ENCODE measurements around the gene TLR2. TPM values are rescaled to one million over a fixed set of nuclear protein-coding genes. Genes with fewer than 3 reads are reported as not detected.
"Not testable (repeated sequence)": the region's sequence is repeated elsewhere in the genome, so short reads cannot be mapped to it uniquely, and the experiment has no call there.

The TLR2 gene
- total RNA-seq, 4 donors from 2014 or later = 0.40 to 17.6 (median 9.1) TPM

- Histone ChIP-seq H3K27ac (no peak overlapping the region), H3K4me3 (no peak overlapping the region), H3K27me3 (no peaks in the 10 kb centered on the region), H3K9me3 (no peaks in the 10 kb centered on the region), H3K36me3 (no peaks in the 10 kb centered on the region), H3K4me1 (no peaks in the 10 kb centered on the region)
- in situ Hi-C loops (cut with MboI; ENCODE audit: low pct_ligation_motif_present in 1 of 4, low pct_unique_long_range_greater_than_20kb in 1 of 4, low sequenced_read_pairs in 3 of 4) = no loop called here
- intact Hi-C loops (cut with DNase I; ENCODE audit: low total_unique reads) = no loop called here
- WGBS, 2 donors (ENCODE audit: low coverage in 1 of 2) = 86 to 97% methylated on average over 1 of the region's 1 CpG
- no peak for DNase-seq
- TF ChIP-seq EP300 (IDR thresholded peaks at IDR 0.05; ENCODE audit: low read depth) (no peak), CTCF (IDR thresholded peaks at IDR 0.05) (no peak)
Measured at GRCh38 chr4:153661908-153662307, 22.2 kb upstream of the TLR2 start.

- WGBS, 2 donors (ENCODE audit: low coverage in 1 of 2) = 77 to 84% methylated on average over 1 of the region's 1 CpG
- in situ Hi-C loops (cut with MboI; ENCODE audit: low pct_ligation_motif_present in 1 of 4, low pct_unique_long_range_greater_than_20kb in 1 of 4, low sequenced_read_pairs in 3 of 4) = no loop called here
- no peak overlapping the region for H3K4me3 ChIP-seq
Measured at GRCh38 chr4:153663667-153664066, 20.4 kb upstream of the TLR2 start.

GRCh38 chr4:153666505-153666904 is 17.6 kb upstream of the TLR2 start:
- H3K36me3 ChIP-seq; intact Hi-C loops (cut with DNase I; ENCODE audit: low total_unique reads); H3K4me1 ChIP-seq; DNase-seq; H3K27ac ChIP-seq; H3K4me3 ChIP-seq; in situ Hi-C loops (cut with MboI; ENCODE audit: low pct_ligation_motif_present in 1 of 4, low pct_unique_long_range_greater_than_20kb in 1 of 4, low sequenced_read_pairs in 3 of 4); H3K27me3 ChIP-seq; H3K9me3 ChIP-seq: not testable (repeated sequence)
- 33 to 39% methylated on average over 1 of the region's 1 CpG for WGBS, 2 donors (ENCODE audit: low coverage in 1 of 2)

More at GRCh38 chr4:153663667-153664066, 20.4 kb upstream of the TLR2 start:
- TF ChIP-seq CTCF (IDR thresholded peaks at IDR 0.05) (no peak), POLR2A (IDR thresholded peaks at IDR 0.05) (no peak), POLR2AphosphoS5 (IDR thresholded peaks at IDR 0.05) (no peak), EP300 (IDR thresholded peaks at IDR 0.05; ENCODE audit: low read depth) (no peak)
- Histone ChIP-seq H3K27ac (no peak overlapping the region), H3K36me3 (no peaks in the 10 kb centered on the region), H3K4me1 (no peaks in the 10 kb centered on the region), H3K27me3 (no peaks in the 10 kb centered on the region), H3K9me3 (no peaks in the 10 kb centered on the region)
- intact Hi-C loops (cut with DNase I; ENCODE audit: low total_unique reads) = no loop called here
- no peak for DNase-seq

GRCh38 chr4:153668647-153669046 is 15.4 kb upstream of the TLR2 start:
- no peaks in the 10 kb centered on the region for H3K4me1 ChIP-seq
- H3K9me3 ChIP-seq = no peaks in the 10 kb centered on the region
- peaks cover 6% of the 10 kb centered on the region for H3K27me3 ChIP-seq
- 78% methylated on average over 2 of the region's 2 CpGs; no CpG with 5 or more reads in 1 of the 2 donors for WGBS, 2 donors (ENCODE audit: low coverage in 1 of 2)
- in situ Hi-C loops (cut with MboI; ENCODE audit: low pct_ligation_motif_present in 1 of 4, low pct_unique_long_range_greater_than_20kb in 1 of 4, low sequenced_read_pairs in 3 of 4) = no loop called here
- intact Hi-C loops (cut with DNase I; ENCODE audit: low total_unique reads) = no loop called here
- DNase-seq = no peak
- H3K36me3 ChIP-seq = no peaks in the 10 kb centered on the region
- H3K4me3 ChIP-seq = no peak overlapping the region
- H3K27ac ChIP-seq = no peak overlapping the region
- no peak for TF ChIP-seq POLR2AphosphoS5 (IDR thresholded peaks at IDR 0.05)
- TF ChIP-seq CTCF (IDR thresholded peaks at IDR 0.05) = no peak
- TF ChIP-seq EP300 (IDR thresholded peaks at IDR 0.05; ENCODE audit: low read depth) = no peak
- no peak for TF ChIP-seq POLR2A (IDR thresholded peaks at IDR 0.05)

- no peak for DNase-seq
- in situ Hi-C loops (cut with MboI; ENCODE audit: low pct_ligation_motif_present in 1 of 4, low pct_unique_long_range_greater_than_20kb in 1 of 4, low sequenced_read_pairs in 3 of 4) = no loop called here
Measured at GRCh38 chr4:153669838-153670237, 14.2 kb upstream of the TLR2 start.

More at GRCh38 chr4:153669838-153670237, 14.2 kb upstream of the TLR2 start:
- Histone ChIP-seq H3K9me3 (no peaks in the 10 kb centered on the region), H3K4me3 (no peak overlapping the region), H3K27ac (no peak overlapping the region), H3K36me3 (no peaks in the 10 kb centered on the region), H3K27me3 (peaks cover 6% of the 10 kb centered on the region), H3K4me1 (no peaks in the 10 kb centered on the region)
- WGBS, 2 donors (ENCODE audit: low coverage in 1 of 2) = 44 to 63% methylated on average over 1 to 3 of the region's 3 CpGs
- intact Hi-C loops (cut with DNase I; ENCODE audit: low total_unique reads) = no loop called here
- no peak for TF ChIP-seq POLR2A (IDR thresholded peaks at IDR 0.05)
- TF ChIP-seq POLR2AphosphoS5 (IDR thresholded peaks at IDR 0.05) = no peak
- TF ChIP-seq EP300 (IDR thresholded peaks at IDR 0.05; ENCODE audit: low read depth) = no peak
- no peak for TF ChIP-seq CTCF (IDR thresholded peaks at IDR 0.05)
